Suppressor macrophage treated with lipopolysaccharide for 4 hours (primary cell): Measurements from ENCODE around the gene MAPK4.
"Not testable (repeated sequence)": the region's sequence is repeated elsewhere in the genome, so short reads cannot be mapped to it uniquely, and the experiment has no call there.

Source experiments
- DNase-seq: peaks from one replicate; pipeline ENCODE4 v3.0.0-alpha.2; 2020

The MAPK4 gene

DNA sequence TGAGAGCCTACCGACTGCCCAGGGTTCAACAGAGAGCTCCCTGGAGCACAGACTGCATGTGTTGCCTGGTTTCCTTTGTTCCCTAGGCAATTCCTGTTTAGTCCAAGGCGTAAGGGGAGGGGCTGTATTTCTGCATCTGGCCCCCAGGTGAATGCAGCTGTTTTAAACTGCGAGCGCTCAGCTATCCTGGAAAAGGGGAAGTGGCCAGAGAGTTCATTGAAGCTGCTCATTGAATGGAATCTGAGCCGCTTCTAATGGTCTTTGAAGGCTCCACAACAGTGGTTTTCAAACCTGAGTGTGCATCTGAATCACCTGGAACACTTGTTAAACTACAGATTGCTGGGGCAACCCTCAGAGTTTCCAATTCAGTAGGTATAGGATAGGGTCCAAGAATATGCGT lies 18.1 kb downstream of the MAPK4 start:
- no peak for DNase-seq

DNA sequence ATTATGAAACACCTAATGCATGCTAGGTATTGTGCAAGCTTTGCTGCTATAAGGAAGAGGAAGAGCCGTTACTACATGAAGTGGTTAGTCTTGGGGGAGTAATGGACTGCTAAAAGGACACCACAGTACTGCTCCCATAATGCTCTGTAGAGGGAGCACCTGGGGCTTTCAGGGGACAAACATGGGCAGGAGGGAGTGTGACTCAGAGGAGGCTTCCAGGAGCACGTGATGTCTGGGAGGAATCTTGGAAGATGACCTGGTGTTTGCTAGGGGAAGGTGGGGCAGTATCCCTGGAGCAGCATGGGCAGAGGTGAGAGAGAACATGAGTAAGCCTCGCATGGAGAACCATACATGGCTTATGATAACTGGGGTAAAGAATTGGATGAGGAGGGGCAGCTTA lies 18.8 kb downstream of the MAPK4 start:
- no peak for DNase-seq

DNA sequence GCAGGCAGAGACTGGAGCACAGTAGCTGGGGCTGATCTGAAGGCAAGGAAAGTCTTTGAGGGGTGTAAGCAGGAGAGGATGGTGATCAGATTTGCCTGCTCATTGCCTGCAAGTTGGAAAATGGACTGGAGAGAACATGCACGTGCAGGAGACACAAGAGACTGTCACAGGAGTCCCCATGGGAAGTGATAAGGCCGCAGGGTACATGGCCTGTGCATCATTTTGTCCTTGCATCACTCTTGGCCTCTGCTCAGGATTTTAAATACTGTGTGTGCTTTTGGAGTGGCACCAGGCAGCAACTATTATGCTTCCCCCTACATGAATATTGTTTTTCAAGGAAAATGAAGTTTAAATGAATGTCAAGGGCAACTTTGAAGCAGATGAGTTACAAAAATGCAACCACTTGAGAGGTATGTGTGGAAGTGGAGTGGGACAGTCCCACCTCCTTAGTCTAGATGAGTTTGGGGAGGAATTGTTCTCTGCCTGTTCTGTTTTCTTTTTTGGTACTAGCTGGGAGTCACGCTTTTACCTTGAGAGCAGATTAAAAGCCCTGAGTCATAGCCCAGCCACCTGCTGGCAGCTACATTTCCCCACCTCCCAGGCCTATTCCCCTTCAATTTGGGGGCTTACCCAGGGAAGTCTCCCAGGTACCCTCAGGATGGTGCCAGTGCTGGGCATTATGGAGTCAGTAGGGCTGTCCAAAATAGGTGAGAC lies 19.3 kb downstream of the MAPK4 start:
- no peak for DNase-seq

DNA sequence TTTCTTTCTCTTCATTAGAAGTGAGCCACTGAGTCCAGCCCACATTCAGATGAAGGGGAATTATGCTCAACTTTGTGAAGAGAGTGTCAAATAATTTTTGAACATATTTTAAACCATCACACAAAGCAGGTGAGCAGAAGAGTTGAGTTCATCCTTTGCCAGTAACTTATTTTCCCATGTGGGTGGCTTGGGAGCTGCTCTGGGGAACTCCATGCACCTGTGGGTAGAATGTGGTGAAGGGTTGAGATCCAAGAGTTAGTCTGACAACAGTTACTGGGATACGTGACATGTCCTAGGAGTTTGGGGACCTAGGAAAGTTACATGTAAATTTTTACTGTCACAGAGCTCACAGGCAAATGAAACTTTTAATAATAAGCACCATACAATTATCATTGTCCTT lies 21.6 kb downstream of the MAPK4 start:
- no peak for DNase-seq

DNA sequence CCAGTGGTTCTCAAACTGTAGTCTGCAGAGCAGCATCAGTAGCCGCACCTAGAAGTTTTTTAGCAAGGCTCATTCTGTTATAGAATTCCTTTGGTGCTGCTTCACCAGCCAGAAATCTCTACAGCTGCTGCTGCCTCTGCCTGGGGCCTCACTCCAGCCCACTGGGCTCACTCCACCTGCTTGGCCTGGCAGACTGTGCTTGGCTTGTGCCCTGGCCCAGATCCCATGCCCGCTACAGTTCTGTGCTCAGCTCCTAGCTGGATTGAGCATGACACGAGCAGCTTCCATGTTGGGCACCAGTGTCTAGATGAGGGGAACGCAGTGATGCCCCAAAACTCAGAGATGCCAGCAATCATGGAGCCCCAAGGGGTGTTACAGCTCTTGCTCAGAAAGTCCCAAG lies 22.6 kb downstream of the MAPK4 start:
- no peak for DNase-seq

DNA sequence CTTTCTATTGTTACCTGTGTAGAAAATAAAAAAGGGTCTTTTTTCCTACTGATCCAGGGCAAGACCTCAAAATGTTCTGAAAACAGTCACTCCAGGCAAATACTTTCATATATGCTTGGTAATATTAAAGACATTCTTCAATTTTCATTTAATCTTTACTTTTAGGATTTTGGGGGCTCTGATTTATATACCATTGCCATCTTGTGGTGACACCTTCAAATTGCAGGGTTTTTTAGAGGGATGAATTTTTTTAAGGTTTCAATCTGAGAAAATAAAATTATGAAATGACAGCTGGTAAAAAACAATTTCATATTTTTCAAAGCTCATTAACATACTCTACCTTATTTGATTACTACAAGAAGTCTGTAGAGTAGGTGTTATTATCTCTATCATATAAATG lies 26.8 kb downstream of the MAPK4 start:
- DNase-seq, result no peak

DNA sequence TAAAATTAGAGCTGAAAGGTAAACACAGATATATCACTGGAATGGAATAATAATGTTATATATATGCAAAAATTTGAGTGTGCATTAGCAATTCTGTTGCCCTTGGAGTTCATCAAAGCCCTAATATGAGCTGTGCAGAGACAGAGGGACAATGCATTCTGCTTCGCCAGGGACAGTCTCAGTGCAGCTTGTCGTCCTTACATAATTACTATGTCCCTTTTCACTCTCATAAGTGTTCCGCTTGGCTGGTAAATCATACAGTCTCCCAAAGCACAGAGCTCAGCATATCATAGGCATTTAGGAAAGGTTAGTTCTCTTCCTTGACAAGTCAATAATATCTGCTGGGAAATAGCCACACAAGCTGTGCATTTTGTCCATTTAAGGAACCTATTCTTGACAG lies 30.7 kb downstream of the MAPK4 start:
- no peak for DNase-seq

DNA sequence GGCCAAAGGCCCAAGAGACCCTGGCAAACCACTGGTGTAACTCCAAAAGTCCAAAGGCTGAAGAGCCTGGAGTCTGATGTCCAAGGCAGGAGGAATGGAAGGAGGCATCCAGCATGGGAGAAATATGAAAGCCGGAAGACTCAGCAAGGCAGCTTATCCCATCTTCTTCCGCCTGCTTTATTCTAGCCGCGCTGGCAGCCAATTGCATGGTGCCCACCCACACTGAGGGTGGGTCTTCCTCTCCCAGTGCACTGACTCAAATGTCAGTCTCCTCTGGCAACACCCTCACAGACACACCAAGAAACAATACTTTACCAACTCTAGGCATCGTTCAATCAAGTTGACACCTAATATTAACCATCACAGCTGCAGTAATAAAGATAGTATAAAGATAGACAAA lies 34.1 kb downstream of the MAPK4 start:
- no peak for DNase-seq

DNA sequence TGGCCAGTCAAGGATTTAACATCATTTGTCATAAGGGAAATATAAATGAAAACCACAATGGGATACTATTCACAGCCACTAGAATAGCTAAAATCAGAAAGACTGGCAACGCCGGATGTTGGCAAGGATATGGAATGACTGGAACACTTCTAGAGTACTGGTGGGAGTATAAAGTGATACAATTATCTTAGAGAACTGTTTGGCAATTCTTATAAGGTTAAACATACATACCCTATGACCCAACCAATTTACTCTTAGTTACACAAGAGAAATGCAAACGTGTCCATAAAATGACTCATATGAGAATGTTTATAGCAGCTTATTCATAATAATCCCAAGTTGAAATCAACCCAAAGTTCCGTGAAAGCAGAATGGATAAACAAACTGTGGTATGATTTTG lies 35.1 kb downstream of the MAPK4 start:
- no peak for DNase-seq

DNA sequence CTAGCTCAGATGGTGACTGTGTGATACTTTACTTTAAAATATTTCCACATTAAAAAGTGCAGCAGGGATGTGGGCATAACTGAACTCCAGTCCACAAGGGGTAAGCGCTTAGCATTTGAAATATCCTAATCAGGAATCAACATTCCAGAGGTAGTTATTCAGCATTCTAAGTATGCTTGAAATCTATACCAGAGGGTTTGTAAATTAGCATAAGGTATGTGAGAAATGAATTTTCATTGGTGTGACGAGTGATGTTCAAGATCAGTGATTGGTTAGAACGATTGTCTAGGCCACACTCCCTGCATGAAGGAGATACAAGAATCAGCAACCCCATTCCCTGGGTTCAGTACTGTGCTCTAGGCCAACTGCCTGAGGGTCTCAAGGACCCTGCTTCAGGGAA lies 42.6 kb downstream of the MAPK4 start:
- DNase-seq, result no peak

DNA sequence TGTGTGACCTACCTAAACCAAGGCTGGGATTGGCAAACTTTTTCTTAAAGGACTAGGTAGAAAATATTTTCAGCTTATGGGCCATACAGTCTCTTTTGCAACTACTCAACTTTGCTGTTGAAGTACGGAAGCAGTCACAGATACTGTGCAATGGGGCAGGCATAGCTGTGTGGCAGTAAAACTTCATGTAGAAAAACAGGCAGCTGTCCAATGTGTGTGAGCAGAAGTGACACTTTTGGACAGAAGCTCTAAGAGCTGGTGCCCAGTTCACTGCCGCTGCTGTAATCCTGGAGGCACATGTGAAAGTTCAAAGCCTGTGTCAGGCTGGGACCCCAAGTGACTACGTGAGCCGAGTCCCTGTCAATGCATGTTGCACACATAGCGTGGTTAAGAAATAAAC lies 46.7 kb downstream of the MAPK4 start:
- DNase-seq, result no peak

DNA sequence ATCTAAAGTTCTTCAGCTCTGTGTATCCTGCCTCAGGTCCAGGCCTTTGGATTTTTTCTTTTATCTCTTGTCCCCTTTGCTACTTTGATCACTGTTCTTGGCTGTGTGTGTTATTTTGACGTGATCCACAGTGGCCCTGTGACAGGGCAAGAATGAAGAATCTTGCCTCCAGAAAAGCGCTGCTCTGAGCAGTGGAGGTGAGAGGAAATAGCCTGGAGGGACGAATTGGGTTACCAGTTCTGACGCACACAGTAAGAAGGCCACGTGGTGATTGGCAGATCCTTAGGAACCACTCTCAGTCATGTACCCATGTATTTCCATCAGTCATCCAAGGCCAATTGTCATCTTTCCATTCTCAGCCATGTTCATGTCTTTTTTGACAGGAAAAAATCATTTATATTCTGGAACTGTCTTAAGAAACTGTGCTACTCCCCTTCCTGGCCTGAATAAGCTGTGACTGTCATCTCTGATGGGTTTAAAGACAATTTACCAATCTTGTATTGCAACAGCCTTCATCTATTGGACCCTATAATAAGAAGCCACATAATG lies 47.6 kb downstream of the MAPK4 start:
- no peak for DNase-seq

DNA sequence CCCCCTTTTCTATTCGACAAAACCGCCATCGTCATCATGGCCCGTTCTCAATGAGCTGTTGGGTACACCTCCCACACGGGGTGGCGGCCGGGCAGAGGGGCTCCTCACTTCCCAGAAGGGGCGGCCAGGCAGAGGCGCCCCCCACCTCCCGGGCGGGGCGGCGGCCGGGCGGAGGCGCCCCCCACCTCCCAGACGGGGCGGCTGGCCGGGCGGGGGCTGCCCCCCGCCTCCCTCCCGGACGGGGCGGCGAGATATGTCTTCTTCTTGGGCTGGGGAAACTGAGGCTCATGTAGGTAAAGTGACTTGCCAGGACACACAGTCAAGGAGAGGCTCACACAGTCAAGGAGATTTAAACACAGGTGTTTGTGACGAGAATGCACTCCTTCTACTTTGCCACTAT lies 49.3 kb downstream of the MAPK4 start:
- DNase-seq, result not testable (repeated sequence)

DNA sequence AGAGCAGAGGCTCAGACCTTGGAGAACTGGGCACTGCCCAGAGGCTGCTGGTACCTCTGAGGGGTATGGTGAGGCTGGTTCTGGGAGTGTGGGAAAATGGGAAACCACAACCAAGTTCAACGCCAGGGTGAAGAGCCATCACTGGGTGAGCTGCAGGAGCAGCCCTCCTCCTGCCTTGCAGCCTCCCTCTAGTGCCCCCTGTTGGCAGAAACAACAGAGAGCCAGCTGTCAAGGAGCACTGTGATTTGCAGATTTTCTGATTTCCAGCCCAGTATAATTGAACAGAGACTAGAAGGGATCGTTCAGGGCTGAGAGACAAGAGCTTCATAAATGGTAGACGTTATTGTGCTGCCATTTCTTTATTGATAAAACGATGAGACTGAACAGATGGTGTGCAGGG lies 50.5 kb downstream of the MAPK4 start:
- DNase-seq, result no peak

DNA sequence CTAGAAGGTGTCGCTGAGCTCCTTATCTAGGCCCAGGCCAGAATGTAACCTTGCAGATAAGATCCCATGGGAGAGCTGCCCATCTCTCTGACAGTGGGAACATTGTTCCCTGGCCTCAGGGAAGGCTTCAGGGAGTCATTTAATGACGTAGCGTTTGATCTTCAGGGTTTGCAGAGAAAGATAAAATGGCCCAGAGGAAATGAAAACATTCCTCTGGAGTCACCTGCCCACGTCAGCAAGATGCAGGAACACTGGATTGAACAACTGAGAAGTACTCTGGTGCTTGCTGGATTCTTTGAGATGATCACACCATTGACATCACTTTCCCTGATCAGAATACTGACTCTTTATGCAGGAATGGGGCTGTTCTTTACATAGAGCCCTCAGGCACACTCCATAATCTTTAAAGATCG lies 51.6 kb downstream of the MAPK4 start:
- DNase-seq, result no peak

DNA sequence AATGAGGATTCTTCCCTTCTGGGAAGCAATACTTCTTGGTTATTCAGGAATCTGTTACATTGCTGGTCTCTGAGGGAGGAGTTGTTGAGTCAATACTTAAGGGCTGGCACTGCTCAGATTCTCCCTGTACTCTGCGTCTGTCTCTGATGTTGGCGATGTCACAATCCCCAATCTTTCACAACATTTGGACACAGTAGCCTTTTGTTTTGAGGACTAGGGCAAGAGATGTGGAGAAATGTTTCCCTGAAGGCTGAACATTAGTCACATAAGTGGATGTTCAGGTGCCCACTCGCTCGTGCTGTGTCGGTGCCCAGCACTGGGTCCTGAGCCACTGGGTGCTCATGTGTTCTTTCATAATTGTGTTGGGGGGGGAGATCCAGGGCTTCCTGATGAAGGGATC lies 55.0 kb downstream of the MAPK4 start:
- DNase-seq, result no peak

DNA sequence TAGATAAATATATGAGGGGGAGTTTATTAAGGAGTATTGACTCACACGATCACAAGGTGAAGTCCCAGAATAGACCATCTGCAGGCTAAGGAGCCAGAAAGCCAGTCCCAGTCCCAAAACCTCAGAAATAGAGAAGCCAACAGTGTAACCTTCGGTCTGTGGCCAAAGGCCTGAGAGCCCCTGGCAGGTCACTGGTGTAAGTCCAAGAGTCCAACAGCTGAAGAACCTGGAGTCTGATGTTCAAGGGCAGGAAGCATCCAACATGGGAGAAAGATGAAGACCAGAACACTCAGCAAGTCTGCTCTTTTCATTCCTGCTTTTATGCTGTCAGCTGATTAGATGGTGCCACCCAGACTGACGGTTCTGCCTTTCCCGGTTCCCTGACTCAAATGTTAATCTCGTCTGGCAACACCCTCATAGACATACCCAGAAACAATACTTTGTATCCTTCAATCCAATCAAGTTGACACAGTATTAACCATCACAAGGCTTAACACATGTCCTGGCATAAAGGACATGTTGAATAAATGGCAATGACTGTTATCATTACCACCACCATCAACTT lies 56.7 kb downstream of the MAPK4 start:
- DNase-seq, result no peak

DNA sequence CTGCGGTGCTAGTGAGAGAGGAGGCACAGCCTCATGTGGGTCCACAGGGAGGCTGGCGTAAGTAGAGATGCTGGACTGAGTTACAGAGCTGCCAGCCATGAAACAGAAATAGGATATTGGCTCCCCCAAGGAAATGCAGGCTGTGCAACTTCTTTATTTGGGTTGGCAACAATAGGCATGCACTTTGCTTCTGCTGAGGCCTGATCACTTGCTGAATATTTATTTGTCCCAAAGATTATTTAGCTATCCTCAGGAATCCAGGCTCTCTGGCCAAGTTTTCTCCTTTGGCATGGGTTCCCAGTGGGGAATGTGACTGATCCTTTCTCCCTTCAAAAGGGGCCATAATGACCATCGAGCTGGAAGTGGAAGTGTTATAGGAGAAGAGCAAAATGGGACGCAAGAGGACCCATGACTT lies 60.0 kb downstream of the MAPK4 start:
- DNase-seq, result no peak

DNA sequence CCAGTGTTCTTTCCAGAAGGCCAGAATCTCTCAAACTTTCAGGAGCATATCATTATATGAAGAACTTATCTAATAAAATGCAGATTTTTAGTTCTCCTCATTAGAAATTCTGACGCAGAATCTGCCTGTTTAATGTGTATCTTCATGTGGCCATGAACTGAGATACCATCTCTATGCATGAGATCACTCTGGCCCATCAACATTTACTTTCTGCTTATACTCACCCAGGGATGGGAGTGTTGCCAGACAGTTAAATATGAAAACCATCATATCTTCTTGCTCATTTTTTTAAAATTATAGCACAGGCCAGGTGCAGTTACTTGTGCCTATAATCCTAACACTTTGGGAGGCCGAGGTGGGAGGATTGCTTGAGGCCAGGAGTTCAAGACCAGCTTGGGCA lies 60.4 kb downstream of the MAPK4 start:
- DNase-seq, result no peak

DNA sequence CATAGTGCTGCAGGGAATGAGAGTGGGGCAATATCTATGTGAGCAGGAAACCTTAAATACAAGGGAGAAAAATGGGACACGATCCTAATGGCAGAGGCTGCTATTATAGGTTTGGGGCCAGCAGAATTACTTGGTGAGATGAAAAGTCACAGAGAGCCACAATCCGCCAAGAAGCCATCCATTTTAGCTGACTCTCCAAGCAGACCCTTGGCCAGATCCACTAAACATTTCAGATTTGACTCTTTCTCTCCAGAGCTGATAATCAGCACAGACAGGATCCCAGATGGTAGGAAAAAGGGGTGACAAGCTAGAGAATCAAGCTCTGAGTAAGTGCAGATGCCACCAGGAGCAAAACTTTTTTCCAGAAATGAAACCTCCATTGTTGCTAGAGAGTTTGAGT lies 61.5 kb downstream of the MAPK4 start:
- no peak for DNase-seq

DNA sequence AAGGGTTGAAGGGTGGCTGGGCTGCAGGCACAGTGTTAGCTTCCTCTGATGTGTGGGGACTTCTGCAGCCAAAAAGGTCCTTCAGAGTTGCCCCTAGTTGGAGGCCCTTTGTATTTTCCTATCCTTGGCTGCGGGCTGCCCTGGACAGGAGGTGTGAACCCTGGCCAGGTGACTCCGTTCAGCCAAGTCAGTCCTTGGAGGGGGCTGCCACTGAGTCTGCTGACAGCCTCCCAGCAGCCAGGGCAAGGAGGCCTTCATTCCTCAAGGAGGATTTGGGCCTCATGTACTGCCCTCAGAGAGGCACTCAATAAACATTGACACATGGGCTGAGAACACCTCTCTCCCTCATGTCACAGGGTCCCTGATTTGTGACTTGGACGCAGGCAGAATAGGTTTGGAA lies 62.4 kb downstream of the MAPK4 start:
- no peak for DNase-seq

DNA sequence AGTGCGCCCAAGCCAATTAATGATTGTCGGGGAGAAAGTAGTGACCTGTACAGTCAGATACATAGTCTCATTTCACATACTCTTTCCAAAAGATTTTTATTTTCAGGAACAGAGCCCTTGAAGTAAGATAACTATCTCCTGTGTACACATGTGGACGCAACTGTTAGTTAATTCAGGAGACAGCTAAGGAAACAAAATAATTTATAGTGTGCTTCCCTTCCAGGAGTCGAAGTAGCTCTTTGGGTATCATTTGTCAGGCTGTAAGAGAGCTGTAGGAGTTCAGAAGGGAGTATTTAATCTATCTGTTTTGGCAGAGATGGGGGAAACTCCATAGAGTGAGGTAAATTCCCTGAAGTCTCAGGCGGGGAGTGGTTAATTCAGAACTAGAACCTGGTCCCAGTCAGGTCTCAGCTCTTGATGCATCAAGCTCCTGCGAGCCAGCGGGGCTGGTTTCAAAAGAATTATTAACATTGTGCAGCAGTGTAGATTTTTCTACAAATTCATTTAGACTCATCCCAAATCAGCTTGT lies 63.0 kb downstream of the MAPK4 start:
- no peak for DNase-seq

DNA sequence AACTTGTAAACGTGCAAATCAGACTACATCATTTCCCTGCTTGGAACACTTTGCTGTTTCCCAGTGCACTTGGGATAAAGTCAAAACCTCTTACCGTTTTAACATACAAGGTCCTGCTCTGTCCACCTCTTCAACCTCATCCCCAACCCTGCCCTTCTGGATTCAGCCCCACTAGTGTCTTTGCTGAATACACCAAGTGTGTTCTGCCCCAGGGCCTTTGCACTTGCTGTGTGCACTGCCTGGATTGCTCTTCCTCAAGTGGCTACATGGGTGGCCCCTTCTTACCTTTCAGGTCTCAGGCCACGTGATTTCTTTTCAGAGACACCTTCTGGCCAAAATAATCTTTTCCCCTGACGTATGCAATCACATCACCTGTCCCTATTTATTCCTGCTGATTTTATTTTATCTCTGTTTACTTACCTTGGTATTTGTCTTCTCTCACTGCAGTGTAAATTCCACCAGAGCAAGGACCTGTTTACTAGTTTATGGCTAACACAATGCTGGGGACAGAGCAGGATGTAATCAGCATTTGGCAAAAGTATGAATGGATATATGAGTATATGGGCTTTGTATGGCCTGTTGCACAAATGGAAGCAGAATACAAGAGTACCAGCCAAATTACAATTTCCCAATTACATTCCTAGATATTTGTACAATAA lies 63.9 kb downstream of the MAPK4 start:
- DNase-seq, result no peak

DNA sequence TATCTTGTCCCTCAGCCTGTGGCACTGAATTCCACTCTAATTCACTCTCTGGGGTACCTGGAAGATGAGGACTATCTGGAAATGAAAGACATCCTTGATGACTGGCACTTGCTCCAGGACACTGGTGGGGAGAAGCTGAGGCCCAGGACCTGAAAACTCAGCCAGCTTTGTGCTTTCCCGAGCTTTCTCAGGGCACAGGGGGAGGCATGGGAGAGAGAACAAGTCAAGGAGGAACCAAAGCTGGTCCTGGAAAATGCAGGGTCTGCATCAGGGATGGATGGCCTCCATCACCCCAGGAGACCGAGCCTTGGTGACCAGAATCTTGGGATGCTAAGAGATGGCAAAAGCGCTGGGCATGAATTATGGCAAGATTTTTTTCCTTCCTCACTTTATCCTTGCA lies 65.1 kb downstream of the MAPK4 start:
- no peak for DNase-seq
